Measurements from ENCODE around the gene PTPN11. TPM values are rescaled to one million over a fixed set of nuclear protein-coding genes. Genes with fewer than 3 reads are reported as not detected.

The PTPN11 gene
- total and polyA plus RNA-seq, 10 of the 15 experiments (the other 5 are each of a cell fraction or from before 2014, with no cell fraction given), result 14.6 to 85.2 (median 58.6) TPM

- TF ChIP-seq NR2C1 (IDR thresholded peaks at IDR 0.05) (no peak), BCLAF1 (IDR thresholded peaks at IDR 0.05) (no peak)
Measured at GRCh38 chr12:112482733-112483132, 64.0 kb downstream of the PTPN11 start (continued).

GRCh38 chr12:112486361-112486760 is 67.6 kb downstream of the PTPN11 start:
- no TSS peak for BruUV-seq (replicated peaks)
- no peak overlapping the region for H2AFZ ChIP-seq (ENCODE audit: control insufficient read depth, low read depth, low read length)
- CTCF ChIA-PET, result no interaction called here
- SMC1A ChIA-PET (ENCODE audit: uncharacterized antibody, unreplicated experiment), result no interaction called here
- RAD21 ChIA-PET (ENCODE audit: unreplicated experiment), result no interaction called here
- no peak overlapping the region for H3K4me2 ChIP-seq (ENCODE audit: control insufficient read depth, insufficient read depth)
- DNase-seq (ENCODE audit: low read depth, low spot score) (no peak), ATAC-seq (no peak), FAIRE-seq (no peak)
- no peak overlapping the region for H3K4me3 ChIP-seq
- H3K9me3 ChIP-seq (replicated peaks; ENCODE audit: control insufficient read depth, insufficient read depth, low read length), result no peaks in the 10 kb centered on the region
- intact Hi-C loops (cut with micrococcal nuclease; ENCODE audit: unreplicated experiment) (no loop called here), in situ Hi-C loops (cut with MboI) (no loop called here)
- H3K9ac ChIP-seq (ENCODE audit: control insufficient read depth, insufficient read depth, low read length), result no peak overlapping the region
- POLR2A ChIA-PET, result no interaction called here
- H3K79me2 ChIP-seq (ENCODE audit: control insufficient read depth, insufficient read depth, low read length), result no peaks in the 10 kb centered on the region
- peaks cover 21 to 29% of the 10 kb centered on the region in 2 experiments for H3K36me3 ChIP-seq (ENCODE audit: control insufficient read depth in 2 of 2, insufficient read depth in 2 of 2, low read length in 1 of 2)
- no peaks in the 10 kb centered on the region for H3K4me1 ChIP-seq (ENCODE audit: control insufficient read depth, insufficient read depth, low read length)
- no peaks in the 10 kb centered on the region for H3K27me3 ChIP-seq (replicated peaks in 1 of 2; ENCODE audit: control insufficient read depth in 2 of 2, insufficient read depth in 2 of 2, low read length in 1 of 2)
- TF ChIP-seq, protein P1, sequence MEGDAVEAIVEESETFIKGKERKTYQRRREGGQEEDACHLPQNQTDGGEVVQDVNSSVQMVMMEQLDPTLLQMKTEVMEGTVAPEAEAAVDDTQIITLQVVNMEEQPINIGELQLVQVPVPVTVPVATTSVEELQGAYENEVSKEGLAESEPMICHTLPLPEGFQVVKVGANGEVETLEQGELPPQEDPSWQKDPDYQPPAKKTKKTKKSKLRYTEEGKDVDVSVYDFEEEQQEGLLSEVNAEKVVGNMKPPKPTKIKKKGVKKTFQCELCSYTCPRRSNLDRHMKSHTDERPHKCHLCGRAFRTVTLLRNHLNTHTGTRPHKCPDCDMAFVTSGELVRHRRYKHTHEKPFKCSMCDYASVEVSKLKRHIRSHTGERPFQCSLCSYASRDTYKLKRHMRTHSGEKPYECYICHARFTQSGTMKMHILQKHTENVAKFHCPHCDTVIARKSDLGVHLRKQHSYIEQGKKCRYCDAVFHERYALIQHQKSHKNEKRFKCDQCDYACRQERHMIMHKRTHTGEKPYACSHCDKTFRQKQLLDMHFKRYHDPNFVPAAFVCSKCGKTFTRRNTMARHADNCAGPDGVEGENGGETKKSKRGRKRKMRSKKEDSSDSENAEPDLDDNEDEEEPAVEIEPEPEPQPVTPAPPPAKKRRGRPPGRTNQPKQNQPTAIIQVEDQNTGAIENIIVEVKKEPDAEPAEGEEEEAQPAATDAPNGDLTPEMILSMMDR (IDR thresholded peaks at IDR 0.05 in 2 of 3, conservative IDR thresholded peaks at IDR 0.05 in 1 of 3; ENCODE audit: control insufficient read depth in 2 of 3, extremely low read depth in 1 of 3, insufficient read depth in 1 of 3, low read depth in 3 of 3, low read length in 3 of 3), result no peak
- TF ChIP-seq TARDBP (IDR thresholded peaks at IDR 0.05; ENCODE audit: borderline replicate concordance) (no peak), SMAD5 (IDR thresholded peaks at IDR 0.05; ENCODE audit: low read depth) (no peak), POU2F2 (IDR thresholded peaks at IDR 0.05; ENCODE audit: borderline replicate concordance, low read depth, low read length) (no peak), POLR2AphosphoS5 (IDR thresholded peaks at IDR 0.05; ENCODE audit: low read length) (no peak), KDM1A (IDR thresholded peaks at IDR 0.05; ENCODE audit: borderline replicate concordance) (no peak), TCF12 (IDR thresholded peaks at IDR 0.05; ENCODE audit: low read depth, low read length) (no peak), FOXK2 (IDR thresholded peaks at IDR 0.05) (no peak), TCF7 (IDR thresholded peaks at IDR 0.05; ENCODE audit: borderline replicate concordance) (no peak), PAX8 (IDR thresholded peaks at IDR 0.05) (no peak), RBBP5 (conservative IDR thresholded peaks at IDR 0.05) (no peak)
- TF ChIP-seq, protein P2, sequence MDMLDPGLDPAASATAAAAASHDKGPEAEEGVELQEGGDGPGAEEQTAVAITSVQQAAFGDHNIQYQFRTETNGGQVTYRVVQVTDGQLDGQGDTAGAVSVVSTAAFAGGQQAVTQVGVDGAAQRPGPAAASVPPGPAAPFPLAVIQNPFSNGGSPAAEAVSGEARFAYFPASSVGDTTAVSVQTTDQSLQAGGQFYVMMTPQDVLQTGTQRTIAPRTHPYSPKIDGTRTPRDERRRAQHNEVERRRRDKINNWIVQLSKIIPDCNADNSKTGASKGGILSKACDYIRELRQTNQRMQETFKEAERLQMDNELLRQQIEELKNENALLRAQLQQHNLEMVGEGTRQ (IDR thresholded peaks at IDR 0.05; ENCODE audit: borderline replicate concordance, low read depth, low read length), result no peak
- TF ChIP-seq, protein P3, sequence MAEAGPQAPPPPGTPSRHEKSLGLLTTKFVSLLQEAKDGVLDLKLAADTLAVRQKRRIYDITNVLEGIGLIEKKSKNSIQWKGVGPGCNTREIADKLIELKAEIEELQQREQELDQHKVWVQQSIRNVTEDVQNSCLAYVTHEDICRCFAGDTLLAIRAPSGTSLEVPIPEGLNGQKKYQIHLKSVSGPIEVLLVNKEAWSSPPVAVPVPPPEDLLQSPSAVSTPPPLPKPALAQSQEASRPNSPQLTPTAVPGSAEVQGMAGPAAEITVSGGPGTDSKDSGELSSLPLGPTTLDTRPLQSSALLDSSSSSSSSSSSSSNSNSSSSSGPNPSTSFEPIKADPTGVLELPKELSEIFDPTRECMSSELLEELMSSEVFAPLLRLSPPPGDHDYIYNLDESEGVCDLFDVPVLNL (IDR thresholded peaks at IDR 0.05; ENCODE audit: low read depth, low read length), result no peak
- TF ChIP-seq, protein P4, sequence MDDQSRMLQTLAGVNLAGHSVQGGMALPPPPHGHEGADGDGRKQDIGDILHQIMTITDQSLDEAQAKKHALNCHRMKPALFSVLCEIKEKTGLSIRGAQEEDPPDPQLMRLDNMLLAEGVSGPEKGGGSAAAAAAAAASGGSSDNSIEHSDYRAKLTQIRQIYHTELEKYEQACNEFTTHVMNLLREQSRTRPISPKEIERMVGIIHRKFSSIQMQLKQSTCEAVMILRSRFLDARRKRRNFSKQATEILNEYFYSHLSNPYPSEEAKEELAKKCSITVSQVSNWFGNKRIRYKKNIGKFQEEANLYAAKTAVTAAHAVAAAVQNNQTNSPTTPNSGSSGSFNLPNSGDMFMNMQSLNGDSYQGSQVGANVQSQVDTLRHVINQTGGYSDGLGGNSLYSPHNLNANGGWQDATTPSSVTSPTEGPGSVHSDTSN (IDR thresholded peaks at IDR 0.05; ENCODE audit: insufficient replicate concordance, low read depth, low read length), result no peak
- no peaks in the 10 kb centered on the region for H4K20me1 ChIP-seq (ENCODE audit: control insufficient read depth, insufficient read depth)
- WGBS (ENCODE audit: insufficient coverage, insufficient replicate concordance, low lambda C conversion rate, missing lambda C conversion rate), result 96% methylated on average over 12 of the region's 12 CpGs
- H3K27ac ChIP-seq (ENCODE audit: control insufficient read depth, insufficient read depth), result no peak overlapping the region

Measured in GM12878 (cell line).